GM12878 (cell line): Measurements from ENCODE around the gene DHCR24. TPM values are rescaled to one million over a fixed set of nuclear protein-coding genes. Genes with fewer than 3 reads are reported as not detected.

Source experiments
- ATAC-seq: fragments of 200-7000 bp; cut with Tn5 transposase; 3 replicates; pipeline ENCODE4 v1.9.1; 2020; ENCODE audit warnings: mild to moderate bottlenecking, moderate library complexity
- BruUV-seq: library from RNA; stranded (reverse); fragments of 400-500 nt; replicated peaks from 2 replicates; lab custom pipeline; 2021; lab: Mats Ljungman, UMichigan
- CTCF ChIA-PET: fragments of 300-600 bp; sonication (Branson Sonifier 250); formaldehyde crosslinking; extraction: SDS; loops from one replicate; lab custom pipeline; 2021; ENCODE audit warnings: inconsistent platforms; lab: Yijun Ruan, JAX
- POLR2A ChIA-PET: fragments of 350-600 bp; formaldehyde crosslinking; extraction: SDS; loops from one replicate; lab custom pipeline; 2021; ENCODE audit warnings: inconsistent platforms; lab: Charles Lee
- RAD21 ChIA-PET: fragments of 300-600 bp; sonication (Branson Sonifier 250); formaldehyde crosslinking; loops from one replicate; lab custom pipeline; 2023; ENCODE audit warnings: antibody characterized with exemption; ENCODE audit not compliant: unreplicated experiment; lab: Charles Lee
- SMC1A ChIA-PET: fragments of 300-600 bp; sonication (Branson Sonifier 250); formaldehyde crosslinking; loops from one replicate; lab custom pipeline; 2023; ENCODE audit not compliant: unreplicated experiment, uncharacterized antibody; lab: Charles Lee
- DNase-seq: peaks from one replicate; pipeline ENCODE4 v3.0.0-alpha.2; 2011; ENCODE audit warnings: low read depth, low spot score
- FAIRE-seq: peaks from 3 replicates; lab custom pipeline; 2011; peaks lifted over from hg19 to GRCh38; lab: Jason Lieb, UNC
- H2AFZ ChIP-seq: 2 replicates; pipeline ENCODE4 v1.6.0; 2011; ENCODE audit warnings: low read depth, low read length, control low read depth; ENCODE audit not compliant: control insufficient read depth
- H3K27ac ChIP-seq: 2 replicates; pipeline ENCODE4 v1.5.1; 2011; ENCODE audit warnings: control low read depth; ENCODE audit not compliant: control insufficient read depth, insufficient read depth
- H3K27me3 ChIP-seq, 2 experiments: replicated peaks in 1 of 2; 2 replicates each; pipeline versions ENCODE4 v1.6.0 to v1.6.1; 2011; ENCODE audit warnings: low read length in 1 of 2; ENCODE audit not compliant: control insufficient read depth in 2 of 2, insufficient read depth in 2 of 2
- H3K36me3 ChIP-seq, 2 experiments: 2 replicates each; pipeline ENCODE4 v1.5.1; 2011; ENCODE audit warnings: low read length in 1 of 2; ENCODE audit not compliant: control insufficient read depth in 2 of 2, insufficient read depth in 2 of 2
- H3K4me1 ChIP-seq: 2 replicates; pipeline ENCODE4 v1.6.1; 2011; ENCODE audit warnings: mild to moderate bottlenecking, low read length, moderate library complexity, mixed read lengths; ENCODE audit not compliant: control insufficient read depth, insufficient read depth
- H3K4me2 ChIP-seq: 2 replicates; pipeline ENCODE4 v1.6.0; 2011; ENCODE audit warnings: control low read depth; ENCODE audit not compliant: control insufficient read depth, insufficient read depth
- H3K4me3 ChIP-seq: fragments of 200-600 bp; sonication (generic); 2 replicates; pipeline ENCODE4 v1.5.1; 2016
- H3K79me2 ChIP-seq: 2 replicates; pipeline ENCODE4 v1.6.0; 2011; ENCODE audit warnings: low read length; ENCODE audit not compliant: control insufficient read depth, insufficient read depth
- H3K9ac ChIP-seq: 2 replicates; pipeline ENCODE4 v1.8.0; 2011; ENCODE audit warnings: low read length, control low read depth, mixed read lengths; ENCODE audit not compliant: control insufficient read depth, insufficient read depth
- H3K9me3 ChIP-seq: replicated peaks from 3 replicates; pipeline ENCODE4 v1.5.1; 2011; ENCODE audit warnings: mild to moderate bottlenecking, low read length; ENCODE audit not compliant: control insufficient read depth, insufficient read depth
- H4K20me1 ChIP-seq: 2 replicates; pipeline ENCODE4 v1.6.0; 2011; ENCODE audit not compliant: control insufficient read depth, insufficient read depth
- ATF3 ChIP-seq: IDR thresholded peaks from 2 replicates; pipeline ENCODE4 v1.6.1; 2011; ENCODE audit warnings: low read depth, mild to moderate bottlenecking, low read length, moderate library complexity, borderline replicate concordance; ENCODE audit errors: extremely low read depth
- CBFB ChIP-seq: IDR thresholded peaks from 2 replicates; pipeline ENCODE4 v1.6.1; 2016; ENCODE audit warnings: antibody characterized with exemption, low read depth
- CHD4 ChIP-seq: fragments of 200-600 bp; sonication (generic); IDR thresholded peaks from 2 replicates; pipeline ENCODE4 v1.6.1; 2016; ENCODE audit warnings: mild to moderate bottlenecking
- CREM ChIP-seq: IDR thresholded peaks from 2 replicates; pipeline ENCODE4 v1.6.1; 2014; ENCODE audit warnings: antibody characterized with exemption, low read depth
- DPF2 ChIP-seq: fragments of 450-650 bp; IDR thresholded peaks from 2 replicates; pipeline ENCODE4 v1.6.1; 2017; ENCODE audit warnings: mild to moderate bottlenecking
- ETV6 ChIP-seq, 2 experiments: fragments of 450-650 bp in 1 of 2; IDR thresholded peaks in 1 of 2; conservative IDR thresholded peaks in 1 of 2; 2 replicates each; pipeline ENCODE4 v1.6.1; 2014; ENCODE audit warnings: antibody characterized with exemption in 1 of 2, borderline replicate concordance in 1 of 2, low read depth in 1 of 2, mild to moderate bottlenecking in 1 of 2, moderate library complexity in 1 of 2
- GATAD2B ChIP-seq: fragments of 450-650 bp; conservative IDR thresholded peaks from 2 replicates; pipeline ENCODE4 v1.6.1; 2017; ENCODE audit warnings: low read depth, mild to moderate bottlenecking, moderate library complexity
- NFYB ChIP-seq: IDR thresholded peaks from 2 replicates; pipeline ENCODE4 v1.6.1; 2011; ENCODE audit warnings: low read depth, mild to moderate bottlenecking, low read length, improper control_type of control experiment, moderate library complexity; ENCODE audit not compliant: insufficient read depth
- PML ChIP-seq: IDR thresholded peaks from 2 replicates; pipeline ENCODE4 v1.6.1; 2012; ENCODE audit warnings: low read length, inconsistent platforms
- POU2F2 ChIP-seq: IDR thresholded peaks from 3 replicates; pipeline ENCODE4 v1.6.1; 2011; ENCODE audit warnings: low read depth, mild to moderate bottlenecking, low read length, borderline replicate concordance
- RELA ChIP-seq: fragments of 450-650 bp; IDR thresholded peaks from 2 replicates; pipeline ENCODE4 v1.8.0; 2014; ENCODE audit warnings: borderline replicate concordance; ENCODE audit not compliant: partially characterized antibody
- SIN3A ChIP-seq: IDR thresholded peaks from 2 replicates; pipeline ENCODE4 v1.6.1; 2012; ENCODE audit warnings: low read depth, low read length, improper control_type of control experiment
- SMAD1 ChIP-seq: fragments of 450-650 bp; IDR thresholded peaks from 2 replicates; pipeline ENCODE4 v1.6.1; 2018; ENCODE audit warnings: mild to moderate bottlenecking, low read depth; ENCODE audit not compliant: partially characterized antibody
- SP1 ChIP-seq: IDR thresholded peaks from one replicate; pipeline ENCODE4 v1.6.1; 2011; ENCODE audit warnings: low read depth, low read length
- SRF ChIP-seq, 2 experiments: IDR thresholded peaks; 2 replicates each; pipeline ENCODE4 v1.6.1; 2011; ENCODE audit warnings: low read depth in 2 of 2, low read length in 2 of 2, mild to moderate bottlenecking in 1 of 2, moderate library complexity in 1 of 2
- STAT1 ChIP-seq: fragments of 450-650 bp; conservative IDR thresholded peaks from 2 replicates; pipeline ENCODE4 v1.6.1; 2014; ENCODE audit warnings: antibody characterized with exemption, mild to moderate bottlenecking
- ZNF207 ChIP-seq: fragments of 450-650 bp; IDR thresholded peaks from 2 replicates; pipeline ENCODE4 v1.6.1; 2014; ENCODE audit warnings: antibody characterized with exemption, mild to moderate bottlenecking, borderline replicate concordance
- ZSCAN29 ChIP-seq: fragments of 450-650 bp; IDR thresholded peaks from 2 replicates; pipeline ENCODE4 v1.6.1; 2017; ENCODE audit warnings: mild to moderate bottlenecking, moderate library complexity
- WGBS: methylation state at CpG from one replicate; pipeline ENCODE4 v1.1.6; 2016; ENCODE audit warnings: low lambda C conversion rate; ENCODE audit not compliant: insufficient replicate concordance, insufficient coverage; ENCODE audit errors: missing lambda C conversion rate; 5-methylcytosine and 5-hydroxymethylcytosine counted together
- in situ Hi-C: fragments of 300-500 bp; cut with MboI; formaldehyde crosslinking; loops from 9 replicates; pipeline ENCODE4 v1.14.3; 2018; ENCODE audit warnings: mixed read lengths
- intact Hi-C: fragments of 100-400 bp; cut with micrococcal nuclease; formaldehyde crosslinking; loops from one replicate; pipeline ENCODE4 v1.14.2; 2022; ENCODE audit not compliant: unreplicated experiment
- polyA plus RNA-seq, 11 experiments: library from polyadenylated mRNA; depleted of rRNA in 4 of 11; unstranded in 6 of 11; stranded (reverse) in 5 of 11; fragments of >200 nt; fragmentation: Nextera tagmentation in 4 of 11; fragmentation: Illumina TruSeq in 1 of 11; extraction: Ambion mirVana in 4 of 11; extraction: Trizol in 1 of 11; gene quantifications; 1 replicate in 1 of 11; 2 replicates in 10 of 11; pipeline versions ENCODE4 v1.2.1 to v1.2.3, GENCODE V29; 2011 to 2016; ENCODE audit warnings: inconsistent platforms in 2 of 11, missing spikeins in 2 of 11, low read depth in 1 of 11
- total RNA-seq, 4 experiments: library from RNA; depleted of rRNA in 3 of 4; stranded (reverse); fragments of >200 nt in 3 of 4; fragmentation: Illumina TruSeq in 1 of 4; extraction: Trizol in 1 of 4; gene quantifications; 2 replicates each; pipeline versions ENCODE4 v1.2.1 to v1.2.3, GENCODE V29; 2013 to 2021
- TF ChIP-seq, protein P1 (sequence below): fragments of 450-650 bp; IDR thresholded peaks from 2 replicates; pipeline ENCODE4 v1.6.1; 2017; ENCODE audit warnings: mild to moderate bottlenecking

The DHCR24 gene
- total and polyA plus RNA-seq, 10 of the 15 experiments (the other 5 are each of a cell fraction or from before 2014, with no cell fraction given) = 23.3 to 169 (median 120) TPM

DNA sequence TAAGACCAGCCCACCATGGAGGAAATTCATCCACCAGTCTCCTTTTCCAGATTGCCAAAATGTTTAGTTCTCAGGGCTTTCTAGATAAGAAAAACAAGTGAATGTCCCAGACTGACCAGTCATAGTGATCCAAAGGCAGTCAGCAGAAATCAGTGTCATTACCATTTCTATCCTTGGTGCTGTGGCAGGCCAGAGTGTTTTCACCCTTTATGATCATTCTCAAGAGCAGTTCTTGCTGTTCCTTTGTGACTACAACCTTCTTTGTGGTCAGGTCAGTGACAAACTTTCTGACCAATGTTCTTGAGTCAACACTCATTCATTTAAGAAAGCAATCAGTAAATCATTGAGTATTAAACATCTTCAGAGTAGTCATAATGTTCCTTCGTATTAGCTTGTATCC, 7.3 kb upstream of the DHCR24 start:
- H3K9ac ChIP-seq = no peak overlapping the region
- TF ChIP-seq CHD4 (no peak), ZNF207 (no peak), CREM (no peak), SRF (IDR thresholded peaks at IDR 0.05; ENCODE audit: low read depth in 2 of 2, low read length in 2 of 2) (no peak), SMAD1 (no peak), PML (no peak), CBFB (no peak), GATAD2B (no peak), ZSCAN29 (no peak), STAT1 (no peak), ETV6 (conservative IDR thresholded peaks at IDR 0.05 in 1 of 2, IDR thresholded peaks at IDR 0.05 in 1 of 2; ENCODE audit: borderline replicate concordance in 1 of 2, low read depth in 1 of 2) (no peak), RELA (no peak), POU2F2 (no peak), SP1 (no peak), NFYB (no peak), DPF2 (no peak), ATF3 (no peak), SIN3A (no peak)
- TF ChIP-seq, protein P1, sequence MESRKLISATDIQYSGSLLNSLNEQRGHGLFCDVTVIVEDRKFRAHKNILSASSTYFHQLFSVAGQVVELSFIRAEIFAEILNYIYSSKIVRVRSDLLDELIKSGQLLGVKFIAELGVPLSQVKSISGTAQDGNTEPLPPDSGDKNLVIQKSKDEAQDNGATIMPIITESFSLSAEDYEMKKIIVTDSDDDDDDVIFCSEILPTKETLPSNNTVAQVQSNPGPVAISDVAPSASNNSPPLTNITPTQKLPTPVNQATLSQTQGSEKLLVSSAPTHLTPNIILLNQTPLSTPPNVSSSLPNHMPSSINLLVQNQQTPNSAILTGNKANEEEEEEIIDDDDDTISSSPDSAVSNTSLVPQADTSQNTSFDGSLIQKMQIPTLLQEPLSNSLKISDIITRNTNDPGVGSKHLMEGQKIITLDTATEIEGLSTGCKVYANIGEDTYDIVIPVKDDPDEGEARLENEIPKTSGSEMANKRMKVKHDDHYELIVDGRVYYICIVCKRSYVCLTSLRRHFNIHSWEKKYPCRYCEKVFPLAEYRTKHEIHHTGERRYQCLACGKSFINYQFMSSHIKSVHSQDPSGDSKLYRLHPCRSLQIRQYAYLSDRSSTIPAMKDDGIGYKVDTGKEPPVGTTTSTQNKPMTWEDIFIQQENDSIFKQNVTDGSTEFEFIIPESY = no peak
- TF ChIP-seq, all 136 proteins: peak for 0
- WGBS = 95% methylated on average over 1 of the region's 1 CpG
- intact Hi-C loops = no loop called here
- no peaks in the 10 kb centered on the region for H3K4me1 ChIP-seq
- POLR2A ChIA-PET = interaction anchor here (0.6 kb wide), 1 partner anchor 1031 kb away, joined by 3 read pairs; no protein-coding TSS in a partner anchor
- H2AFZ ChIP-seq = no peak overlapping the region
- CTCF ChIA-PET = no interaction called here
- no peaks in the 10 kb centered on the region for H3K79me2 ChIP-seq
- RAD21 ChIA-PET = interaction anchor here (1.2 kb wide), 1 partner anchor 51 kb away, joined by 3 read pairs; no protein-coding TSS in a partner anchor
- H4K20me1 ChIP-seq = no peaks in the 10 kb centered on the region
- H3K27me3 ChIP-seq = no peaks in the 10 kb centered on the region
- DNase-seq = no peak
- no TSS peak for BruUV-seq
- in situ Hi-C loops = no loop called here
- no peak overlapping the region for H3K4me2 ChIP-seq
- no peak for FAIRE-seq
- H3K36me3 ChIP-seq = no peaks in the 10 kb centered on the region
- H3K4me3 ChIP-seq = no peak overlapping the region
- no peak overlapping the region for H3K27ac ChIP-seq
- no peaks in the 10 kb centered on the region for H3K9me3 ChIP-seq
- SMC1A ChIA-PET = interaction anchor here (1.2 kb wide), 1 partner anchor 61 kb away, joined by 3 read pairs; no protein-coding TSS in a partner anchor
- ATAC-seq = no peak; the same call in 2 of the 3 replicates
